GM06990 (cell line): ENCODE measurements around the gene AGAP1.
"Not testable (repeated sequence)": the region's sequence is repeated elsewhere in the genome, so short reads cannot be mapped to it uniquely, and the experiment has no call there.

ENCODE experiments used
- DNase-seq: peaks from one replicate; pipeline ENCODE4 v3.0.0-alpha.2; 2011; ENCODE audit not compliant: insufficient read length; ENCODE audit errors: extremely low read depth
- H3K27me3 ChIP-seq: replicated peaks from 2 replicates; pipeline ENCODE4 v1.6.0; 2011; ENCODE audit warnings: low read length; ENCODE audit not compliant: control insufficient read depth, insufficient read depth
- H3K36me3 ChIP-seq: 2 replicates; pipeline ENCODE4 v1.5.1; 2011; ENCODE audit warnings: low read length; ENCODE audit not compliant: control insufficient read depth, insufficient read depth
- H3K4me3 ChIP-seq: replicated peaks from 2 replicates; pipeline ENCODE4 v1.5.1; 2011; ENCODE audit warnings: low read depth, mild to moderate bottlenecking, control low read depth, low read length
- CTCF ChIP-seq: IDR thresholded peaks from 2 replicates; pipeline ENCODE4 v1.5.1; 2011; ENCODE audit warnings: low read length, control low read depth, mild to moderate bottlenecking, inconsistent platforms; ENCODE audit not compliant: insufficient read depth, poor library complexity, severe bottlenecking

Gene AGAP1

GRCh38 chr2:236130349-236130998 lies 636.6 kb downstream of the AGAP1 start:
- no peak for TF ChIP-seq CTCF
- no peak for DNase-seq

GRCh38 chr2:236131073-236131692 lies 637.3 kb downstream of the AGAP1 start:
- Histone ChIP-seq H3K36me3 (no peaks in the 10 kb centered on the region), H3K4me3 (no peak overlapping the region), H3K27me3 (no peaks in the 10 kb centered on the region)
- peak; percentile 25 for DNase-seq
- no peak for TF ChIP-seq CTCF

More at GRCh38 chr2:236130349-236130998, 636.6 kb downstream of the AGAP1 start:
- H3K27me3 ChIP-seq: no peaks in the 10 kb centered on the region
- no peaks in the 10 kb centered on the region for H3K36me3 ChIP-seq
- H3K4me3 ChIP-seq: no peak overlapping the region

- TF ChIP-seq CTCF: no peak
- DNase-seq: no peak
- no peaks in the 10 kb centered on the region for H3K36me3 ChIP-seq
- H3K27me3 ChIP-seq: no peaks in the 10 kb centered on the region
- no peak overlapping the region for H3K4me3 ChIP-seq
These were observed 639.7 kb downstream of the AGAP1 start for GRCh38 chr2:236133410-236134012.

GRCh38 chr2:236136538-236136937 lies 642.7 kb downstream of the AGAP1 start:
- Histone ChIP-seq H3K27me3 (no peaks in the 10 kb centered on the region), H3K4me3 (no peak overlapping the region), H3K36me3 (no peaks in the 10 kb centered on the region)
- DNase-seq: no peak
- TF ChIP-seq CTCF: no peak

GRCh38 chr2:236137066-236137465 lies 643.2 kb downstream of the AGAP1 start:
- TF ChIP-seq CTCF: no peak
- no peak for DNase-seq
- H3K36me3 ChIP-seq: no peaks in the 10 kb centered on the region
- no peaks in the 10 kb centered on the region for H3K27me3 ChIP-seq
- no peak overlapping the region for H3K4me3 ChIP-seq

GRCh38 chr2:236141616-236142015 lies 647.8 kb downstream of the AGAP1 start:
- H3K27me3 ChIP-seq, H3K36me3 ChIP-seq, H3K4me3 ChIP-seq, DNase-seq: not testable (repeated sequence)
